ENCODE data around the gene STX18.

The STX18 gene

GRCh38 chr4:4418676-4419390, 123.0 kb downstream of the STX18 start:
- no peak for DNase-seq (ENCODE audit: low read depth)

- DNase-seq (ENCODE audit: low read depth): no peak
Measured at GRCh38 chr4:4417886-4418285, 124.0 kb downstream of the STX18 start.

- no peak for DNase-seq (ENCODE audit: low read depth)
Measured at GRCh38 chr4:4416981-4417380, 124.9 kb downstream of the STX18 start.

GRCh38 chr4:4415806-4416805, 125.7 kb downstream of the STX18 start:
- DNase-seq (ENCODE audit: low read depth): no peak

- DNase-seq (ENCODE audit: low read depth): no peak
Measured at GRCh38 chr4:4415107-4415805, 126.6 kb downstream of the STX18 start.

- DNase-seq (ENCODE audit: low read depth): no peak
Measured at GRCh38 chr4:4413806-4414205, 128.0 kb downstream of the STX18 start.

GRCh38 chr4:4413373-4413725, 128.5 kb downstream of the STX18 start:
- no peak for DNase-seq (ENCODE audit: low read depth)

GRCh38 chr4:4412641-4413372, 129.0 kb downstream of the STX18 start:
- no peak for DNase-seq (ENCODE audit: low read depth)

GRCh38 chr4:4411906-4412305, 129.9 kb downstream of the STX18 start:
- no peak for DNase-seq (ENCODE audit: low read depth)

GRCh38 chr4:4410271-4410670, 131.6 kb downstream of the STX18 start:
- DNase-seq (ENCODE audit: low read depth): no peak

GRCh38 chr4:4409416-4410115, 132.3 kb downstream of the STX18 start:
- no peak for DNase-seq (ENCODE audit: low read depth)

- DNase-seq (ENCODE audit: low read depth): no peak
Measured at GRCh38 chr4:4408576-4409335, 133.1 kb downstream of the STX18 start.

GRCh38 chr4:4408132-4408523, 133.7 kb downstream of the STX18 start:
- DNase-seq (ENCODE audit: low read depth): no peak

- no peak for DNase-seq (ENCODE audit: low read depth)
Measured at GRCh38 chr4:4407299-4408131, 134.3 kb downstream of the STX18 start.

- DNase-seq (ENCODE audit: low read depth): no peak
Measured at GRCh38 chr4:4406455-4407298, 135.2 kb downstream of the STX18 start.

GRCh38 chr4:4405358-4405962, 136.4 kb downstream of the STX18 start:
- DNase-seq (ENCODE audit: low read depth): no peak

GRCh38 chr4:4402966-4403365, 138.9 kb downstream of the STX18 start:
- DNase-seq (ENCODE audit: low read depth): no peak

- no peak for DNase-seq (ENCODE audit: low read depth)
Measured at GRCh38 chr4:4401036-4401435, 140.8 kb downstream of the STX18 start.
